HG02943 (cell line): ENCODE results near the gene ATP2B3.

Experiments used
- ATAC-seq: cut with Tn5 transposase; IDR thresholded peaks from one replicate; pipeline ENCODE4 v1.9.1; 2021; ENCODE audit warnings: mild to moderate bottlenecking, low read depth, moderate library complexity; ENCODE audit not compliant: unreplicated experiment

The ATP2B3 gene

GRCh38 chrX:153517423-153517822 lies at the start of gene ATP2B3:
Gene ATP2B3, plus strand, starts transcription at chrX:153517642. Its CDS starts 18,606 bp downstream, at chrX:153536248.
- ATAC-seq = no peak

- no peak for ATAC-seq
Measured at GRCh38 chrX:153468008-153468580, 49.3 kb upstream of the ATP2B3 start.

- ATAC-seq = peak; percentile 34
Measured at GRCh38 chrX:153469811-153470410, 47.5 kb upstream of the ATP2B3 start.

GRCh38 chrX:153470411-153471363 lies 46.8 kb upstream of the ATP2B3 start, which contains the start of gene HAUS7:
Gene HAUS7, minus strand, starts transcription at chrX:153470576. Its CDS starts 19 bp downstream, at chrX:153470557.
- peak; percentile 72 for ATAC-seq

GRCh38 chrX:153471663-153472280 lies 45.7 kb upstream of the ATP2B3 start:
- no peak for ATAC-seq

- ATAC-seq = no peak
Measured at GRCh38 chrX:153473126-153473525, 44.3 kb upstream of the ATP2B3 start.

GRCh38 chrX:153474266-153474665 lies 43.2 kb upstream of the ATP2B3 start:
- no peak for ATAC-seq

- no peak for ATAC-seq
Measured at GRCh38 chrX:153474718-153475117, 42.7 kb upstream of the ATP2B3 start.

- no peak for ATAC-seq
Measured at GRCh38 chrX:153475271-153475670, 42.2 kb upstream of the ATP2B3 start.

GRCh38 chrX:153475751-153476281 lies 41.6 kb upstream of the ATP2B3 start:
- ATAC-seq = no peak

GRCh38 chrX:153476666-153477363 lies 40.6 kb upstream of the ATP2B3 start:
- no peak for ATAC-seq

GRCh38 chrX:153477364-153477857 lies 40.0 kb upstream of the ATP2B3 start:
- ATAC-seq = no peak

GRCh38 chrX:153477901-153478300 lies 39.5 kb upstream of the ATP2B3 start:
- no peak for ATAC-seq

- ATAC-seq = no peak
Measured at GRCh38 chrX:153478746-153479145, 38.7 kb upstream of the ATP2B3 start.

GRCh38 chrX:153481043-153481442 lies 36.4 kb upstream of the ATP2B3 start:
- no peak for ATAC-seq

GRCh38 chrX:153482376-153483015 lies 34.9 kb upstream of the ATP2B3 start:
- no peak for ATAC-seq

- ATAC-seq = no peak
Measured at GRCh38 chrX:153485396-153486080, 31.9 kb upstream of the ATP2B3 start.

GRCh38 chrX:153486171-153486570 lies 31.3 kb upstream of the ATP2B3 start:
- no peak for ATAC-seq

GRCh38 chrX:153487590-153488071 lies 29.8 kb upstream of the ATP2B3 start:
- no peak for ATAC-seq
